ENCODE results near the gene CSPG4.
"Not testable (repeated sequence)": the region's sequence is repeated elsewhere in the genome, so short reads cannot be mapped to it uniquely, and the experiment has no call there.

CSPG4 gene

GRCh38 chr15:75702436-75702835 is 10.2 kb downstream of the CSPG4 start:
- Histone ChIP-seq H3K27me3 (ENCODE audit: insufficient read depth, low read depth) (no peaks in the 10 kb centered on the region), H3K4me2 (no peak overlapping the region), H3K36me3 (ENCODE audit: insufficient read depth) (no peaks in the 10 kb centered on the region), H4K20me1 (ENCODE audit: insufficient read depth) (no peaks in the 10 kb centered on the region), H3K27ac (no peak overlapping the region), H3K4me1 (ENCODE audit: low read depth, poor library complexity, severe bottlenecking) (no peaks in the 10 kb centered on the region), H3K9ac (no peak overlapping the region), H3K79me2 (ENCODE audit: insufficient read depth, low read depth) (no peaks in the 10 kb centered on the region), H2AFZ (ENCODE audit: low read depth) (no peak overlapping the region), H3K4me3 (IDR thresholded peaks at IDR 0.05; ENCODE audit: insufficient read depth, low read depth, low read length) (no peak overlapping the region)
- no peak for TF ChIP-seq CTCF (conservative IDR thresholded peaks at IDR 0.05; ENCODE audit: low read depth, low read length)

- H3K4me1 ChIP-seq (ENCODE audit: low read depth, poor library complexity, severe bottlenecking); H3K4me2 ChIP-seq; H3K27ac ChIP-seq: not testable (repeated sequence)
Measured at GRCh38 chr15:75701071-75702003, 11.3 kb downstream of the CSPG4 start.

GRCh38 chr15:75699961-75700874 is 12.4 kb downstream of the CSPG4 start:
- H3K27ac ChIP-seq; H3K79me2 ChIP-seq (ENCODE audit: insufficient read depth, low read depth); H4K20me1 ChIP-seq (ENCODE audit: insufficient read depth); H3K4me3 ChIP-seq (IDR thresholded peaks at IDR 0.05; ENCODE audit: insufficient read depth, low read depth, low read length); H3K9ac ChIP-seq; H3K4me2 ChIP-seq; H3K36me3 ChIP-seq (ENCODE audit: insufficient read depth); H2AFZ ChIP-seq (ENCODE audit: low read depth); H3K4me1 ChIP-seq (ENCODE audit: low read depth, poor library complexity, severe bottlenecking); H3K27me3 ChIP-seq (ENCODE audit: insufficient read depth, low read depth): not testable (repeated sequence)

More at GRCh38 chr15:75701071-75702003, 11.3 kb downstream of the CSPG4 start:
- not testable (repeated sequence) for H3K9ac ChIP-seq; H3K27me3 ChIP-seq (ENCODE audit: insufficient read depth, low read depth); H3K79me2 ChIP-seq (ENCODE audit: insufficient read depth, low read depth); H4K20me1 ChIP-seq (ENCODE audit: insufficient read depth); H3K4me3 ChIP-seq (IDR thresholded peaks at IDR 0.05; ENCODE audit: insufficient read depth, low read depth, low read length); H2AFZ ChIP-seq (ENCODE audit: low read depth); H3K36me3 ChIP-seq (ENCODE audit: insufficient read depth)

- H3K4me2 ChIP-seq; H3K4me1 ChIP-seq (ENCODE audit: low read depth, poor library complexity, severe bottlenecking); H2AFZ ChIP-seq (ENCODE audit: low read depth); H3K9ac ChIP-seq; H3K36me3 ChIP-seq (ENCODE audit: insufficient read depth); H3K27ac ChIP-seq; H4K20me1 ChIP-seq (ENCODE audit: insufficient read depth); H3K79me2 ChIP-seq (ENCODE audit: insufficient read depth, low read depth); H3K27me3 ChIP-seq (ENCODE audit: insufficient read depth, low read depth); H3K4me3 ChIP-seq (IDR thresholded peaks at IDR 0.05; ENCODE audit: insufficient read depth, low read depth, low read length): not testable (repeated sequence)
Measured at GRCh38 chr15:75699517-75699916, 13.1 kb downstream of the CSPG4 start.

GRCh38 chr15:75697974-75698747 is 14.5 kb downstream of the CSPG4 start:
- H3K4me2 ChIP-seq; H3K36me3 ChIP-seq (ENCODE audit: insufficient read depth); H3K9ac ChIP-seq; H3K4me3 ChIP-seq (IDR thresholded peaks at IDR 0.05; ENCODE audit: insufficient read depth, low read depth, low read length); H2AFZ ChIP-seq (ENCODE audit: low read depth); H4K20me1 ChIP-seq (ENCODE audit: insufficient read depth); H3K4me1 ChIP-seq (ENCODE audit: low read depth, poor library complexity, severe bottlenecking); H3K79me2 ChIP-seq (ENCODE audit: insufficient read depth, low read depth); H3K27me3 ChIP-seq (ENCODE audit: insufficient read depth, low read depth); H3K27ac ChIP-seq: not testable (repeated sequence)

GRCh38 chr15:75697523-75697922 is 15.1 kb downstream of the CSPG4 start:
- TF ChIP-seq CTCF (conservative IDR thresholded peaks at IDR 0.05; ENCODE audit: low read depth, low read length), result no peak

More at GRCh38 chr15:75697523-75697922, 15.1 kb downstream of the CSPG4 start:
- Histone ChIP-seq H3K9ac (no peak overlapping the region), H3K27ac (no peak overlapping the region), H3K4me2 (no peak overlapping the region), H3K27me3 (ENCODE audit: insufficient read depth, low read depth) (no peaks in the 10 kb centered on the region), H3K4me1 (ENCODE audit: low read depth, poor library complexity, severe bottlenecking) (no peaks in the 10 kb centered on the region), H3K4me3 (IDR thresholded peaks at IDR 0.05; ENCODE audit: insufficient read depth, low read depth, low read length) (no peak overlapping the region), H3K79me2 (ENCODE audit: insufficient read depth, low read depth) (no peaks in the 10 kb centered on the region), H4K20me1 (ENCODE audit: insufficient read depth) (no peaks in the 10 kb centered on the region), H3K36me3 (ENCODE audit: insufficient read depth) (no peaks in the 10 kb centered on the region), H2AFZ (ENCODE audit: low read depth) (no peak overlapping the region)

Data from KMS-11 (cell line).